Measurements from ENCODE around the gene RNF26.
"Not testable (repeated sequence)": the region's sequence is repeated elsewhere in the genome, so short reads cannot be mapped to it uniquely, and the experiment has no call there.

The RNF26 gene

DNA sequence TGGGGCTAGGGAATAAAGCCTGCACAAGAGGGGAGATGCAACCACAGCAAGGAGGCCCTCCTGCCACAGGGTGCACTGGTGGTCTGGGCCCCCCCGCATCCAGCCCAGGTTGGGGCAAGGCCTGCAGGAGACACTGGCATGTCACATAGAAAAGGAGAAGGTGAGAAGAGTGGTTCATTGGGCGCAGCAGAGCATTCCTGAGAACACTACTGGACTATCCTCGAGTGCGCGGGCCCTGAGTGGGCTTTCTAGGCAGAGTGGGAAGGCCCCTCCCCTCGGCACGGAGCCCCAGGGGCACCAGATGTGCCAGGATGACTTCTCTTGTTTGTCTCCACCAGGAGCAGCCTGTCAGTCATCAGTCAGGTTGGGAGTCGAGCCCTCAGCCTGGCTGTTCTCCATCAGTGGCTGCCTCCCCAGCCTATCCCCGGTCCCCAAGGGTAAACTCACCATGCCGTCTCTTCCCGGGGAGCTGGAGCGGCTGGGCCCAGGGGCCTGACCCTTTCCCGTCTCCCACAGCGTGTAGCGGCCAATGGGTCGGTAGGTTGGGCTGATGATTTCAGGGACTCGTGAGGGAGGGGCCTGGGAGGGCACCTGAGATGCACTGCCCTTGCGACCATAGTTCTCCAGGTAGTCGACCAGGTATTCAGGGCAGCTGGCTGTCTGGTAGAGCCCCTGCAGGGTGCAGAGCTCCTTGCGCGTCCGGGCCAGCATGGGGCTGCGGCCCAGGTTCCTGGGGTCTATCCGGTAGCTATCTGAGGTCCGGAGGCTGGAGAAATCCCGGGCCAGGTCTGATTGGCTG lies 38.1 kb downstream of the RNF26 start:
- no peak for DNase-seq

DNA sequence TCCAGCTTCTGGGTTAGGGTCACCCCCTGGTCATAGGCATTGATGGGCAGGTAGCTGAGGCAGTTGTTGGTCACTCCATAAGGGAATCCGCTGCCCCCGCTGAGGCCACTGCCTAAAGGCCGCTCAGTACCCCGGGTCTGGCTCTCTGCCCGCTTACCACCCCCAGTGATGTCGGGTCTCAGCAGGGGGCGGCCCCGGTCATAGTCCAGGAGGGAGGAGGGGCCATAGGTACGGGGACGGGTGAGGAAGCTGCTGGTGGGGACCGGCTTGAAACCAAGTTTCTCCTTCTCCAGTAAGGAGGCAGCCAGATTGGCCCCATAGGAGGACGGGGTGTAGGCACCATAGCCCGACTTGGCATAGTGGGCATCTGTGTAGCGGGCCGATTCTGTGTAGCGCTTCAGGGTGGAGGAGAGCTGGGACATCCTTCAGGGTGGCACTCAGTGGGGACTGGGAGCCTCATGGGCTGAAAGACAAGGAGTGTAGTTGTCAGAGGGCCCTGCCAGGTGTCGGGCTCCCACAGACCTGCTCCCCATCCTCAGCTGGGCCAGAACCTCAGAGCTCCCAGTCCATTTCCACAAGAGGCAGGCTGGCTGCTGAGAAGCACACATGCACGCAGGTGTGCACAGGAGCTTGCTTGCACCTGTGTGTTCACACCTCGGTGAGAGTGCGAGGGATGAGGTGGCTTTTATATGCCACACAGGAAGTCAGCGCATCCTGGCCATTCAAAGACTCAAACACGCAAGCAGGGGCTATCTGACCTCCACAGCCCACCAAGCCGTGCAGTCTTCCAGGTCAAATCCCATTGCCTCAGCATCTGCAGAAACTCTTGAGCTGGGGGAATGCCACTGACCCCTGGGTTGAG lies 39.0 kb downstream of the RNF26 start:
- DNase-seq, result no peak

DNA sequence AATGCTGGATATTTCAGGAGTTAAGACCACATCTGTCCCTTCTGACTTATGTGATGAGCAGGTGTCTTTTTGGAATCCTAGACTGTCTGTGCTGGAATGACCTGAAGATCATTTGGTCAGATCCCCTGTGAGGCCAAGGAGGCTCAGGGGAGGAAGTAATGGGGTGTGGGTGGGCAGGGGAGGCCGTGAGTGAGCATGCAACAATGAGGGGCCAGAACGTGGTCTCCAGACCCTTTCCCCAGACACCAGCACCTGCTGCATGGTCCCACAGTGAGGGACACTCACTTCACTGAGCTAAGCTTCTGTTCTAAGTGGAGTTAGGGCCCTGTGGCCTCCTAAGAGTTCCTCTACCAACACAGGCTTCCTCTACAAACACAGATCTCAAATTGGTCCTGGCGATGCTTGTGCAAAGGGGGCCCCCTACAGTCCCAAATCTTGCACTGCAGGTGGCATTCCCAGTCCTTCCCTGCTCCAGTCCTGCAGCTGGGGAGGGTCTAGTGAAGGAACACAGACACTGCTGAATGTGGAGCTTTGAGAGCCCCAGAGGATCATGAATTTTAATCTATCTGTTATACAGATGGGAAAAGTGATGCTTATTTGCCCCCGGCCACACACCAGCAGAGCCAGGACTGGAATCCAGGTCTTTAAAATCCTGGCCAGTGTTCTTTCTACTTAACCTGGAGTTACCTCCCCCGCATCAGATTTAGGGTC lies 39.7 kb downstream of the RNF26 start:
- peak; percentile 72 for DNase-seq

DNA sequence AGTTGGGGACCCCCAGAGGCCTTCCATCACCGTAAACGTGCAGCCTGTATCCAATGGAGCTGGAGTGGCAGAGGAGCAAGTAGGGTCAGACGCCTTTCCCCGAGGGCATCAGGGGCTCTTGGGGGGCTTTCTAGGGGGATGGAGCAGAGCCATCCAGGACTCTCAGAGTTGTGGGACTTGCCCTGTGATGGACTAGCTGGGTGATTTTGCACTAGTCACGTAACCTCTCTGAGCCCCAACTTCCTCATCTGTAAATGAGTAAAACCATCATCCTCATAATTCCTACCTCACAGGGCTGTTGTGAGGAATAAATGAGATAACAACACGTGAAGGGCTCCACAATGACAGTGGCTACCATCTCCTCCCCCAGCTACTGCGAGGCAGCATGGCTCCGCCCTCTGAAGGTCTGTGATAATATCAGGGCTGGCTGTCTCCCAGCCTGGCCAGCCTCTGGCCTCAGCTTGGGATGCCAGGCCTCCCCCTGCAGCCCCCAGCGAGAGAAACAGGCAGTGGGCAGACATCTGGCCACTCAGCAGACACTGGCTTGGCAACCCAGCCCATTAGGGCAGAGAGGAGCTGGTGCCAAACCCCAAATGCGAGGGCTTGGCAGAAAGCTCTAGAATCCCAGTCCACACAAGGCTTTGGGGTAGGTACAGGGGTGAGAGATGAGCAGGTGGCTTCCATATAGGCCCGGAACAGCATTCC lies 40.5 kb downstream of the RNF26 start:
- DNase-seq, result no peak

DNA sequence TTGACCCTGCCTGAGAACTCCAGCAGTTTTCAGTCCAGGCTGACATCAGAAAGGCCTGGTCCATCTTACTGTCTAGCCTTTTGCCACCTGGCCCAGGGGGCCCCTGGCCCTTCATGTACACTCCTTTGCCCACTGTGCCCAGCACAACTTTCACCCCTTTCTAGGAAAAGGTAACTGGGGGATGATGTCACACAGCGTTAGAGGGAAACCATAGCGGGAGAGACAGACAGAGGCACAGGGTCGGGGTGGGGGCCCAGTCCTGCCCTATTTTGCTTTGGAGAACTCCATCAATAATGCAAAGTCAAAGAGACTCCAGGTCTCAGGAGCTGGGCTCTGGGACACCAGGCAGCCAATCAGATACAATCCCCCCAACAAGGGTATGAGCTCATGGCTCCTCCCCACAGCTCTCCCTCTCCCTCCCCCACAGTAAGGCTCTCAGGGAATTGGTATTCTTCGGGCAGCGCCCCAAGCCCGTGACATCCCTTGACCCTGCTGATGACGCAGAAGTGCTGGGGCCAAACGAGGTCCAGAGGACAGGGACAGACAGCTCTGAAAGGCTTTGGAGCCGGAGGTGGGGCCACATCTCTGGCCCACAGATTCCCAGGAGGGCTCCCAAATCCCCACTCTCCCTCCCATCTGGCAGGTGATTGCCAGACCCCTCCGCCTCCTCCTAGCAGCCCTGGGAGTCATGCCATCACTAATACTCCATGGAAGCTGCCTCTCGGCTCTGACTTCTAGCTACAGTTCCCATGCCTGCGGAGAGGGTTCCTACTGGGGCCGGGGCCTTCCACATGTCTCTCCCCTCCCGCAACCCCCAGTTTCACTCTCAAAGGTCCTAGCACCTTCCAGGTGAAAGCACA lies 41.2 kb downstream of the RNF26 start:
- no peak for DNase-seq

DNA sequence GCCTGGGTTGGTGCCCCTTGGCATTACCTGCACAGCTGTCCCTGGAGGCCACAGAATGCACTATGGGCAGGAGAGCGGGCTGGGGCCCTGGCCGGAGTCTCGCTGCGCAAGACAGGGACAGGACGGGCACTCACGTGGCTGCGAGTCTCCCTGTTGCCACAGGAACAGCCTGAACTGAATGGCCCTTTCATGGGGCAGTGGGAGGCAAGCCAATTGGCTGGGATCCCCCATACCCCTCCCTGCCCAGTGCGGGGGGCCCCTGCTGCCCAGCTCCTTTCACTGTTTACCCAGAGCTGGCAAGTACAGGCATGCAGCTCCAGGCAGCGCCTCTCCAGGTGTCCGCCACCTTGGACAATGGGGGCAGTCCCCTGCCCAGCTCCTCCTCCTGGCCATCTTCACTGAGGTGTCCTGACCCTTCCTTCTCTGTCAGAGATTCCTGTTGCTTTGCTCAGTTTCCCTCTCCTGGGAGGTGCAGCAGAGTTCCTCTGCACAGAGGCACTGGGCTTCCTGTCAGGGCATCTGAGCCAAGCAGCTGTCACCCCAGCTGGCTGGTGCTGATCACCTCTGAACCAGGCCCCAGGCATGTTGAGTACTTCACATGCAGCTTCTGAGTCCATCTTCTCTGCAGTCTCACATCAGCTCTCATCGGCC lies 42.0 kb downstream of the RNF26 start:
- DNase-seq, result peak; percentile 80

DNA sequence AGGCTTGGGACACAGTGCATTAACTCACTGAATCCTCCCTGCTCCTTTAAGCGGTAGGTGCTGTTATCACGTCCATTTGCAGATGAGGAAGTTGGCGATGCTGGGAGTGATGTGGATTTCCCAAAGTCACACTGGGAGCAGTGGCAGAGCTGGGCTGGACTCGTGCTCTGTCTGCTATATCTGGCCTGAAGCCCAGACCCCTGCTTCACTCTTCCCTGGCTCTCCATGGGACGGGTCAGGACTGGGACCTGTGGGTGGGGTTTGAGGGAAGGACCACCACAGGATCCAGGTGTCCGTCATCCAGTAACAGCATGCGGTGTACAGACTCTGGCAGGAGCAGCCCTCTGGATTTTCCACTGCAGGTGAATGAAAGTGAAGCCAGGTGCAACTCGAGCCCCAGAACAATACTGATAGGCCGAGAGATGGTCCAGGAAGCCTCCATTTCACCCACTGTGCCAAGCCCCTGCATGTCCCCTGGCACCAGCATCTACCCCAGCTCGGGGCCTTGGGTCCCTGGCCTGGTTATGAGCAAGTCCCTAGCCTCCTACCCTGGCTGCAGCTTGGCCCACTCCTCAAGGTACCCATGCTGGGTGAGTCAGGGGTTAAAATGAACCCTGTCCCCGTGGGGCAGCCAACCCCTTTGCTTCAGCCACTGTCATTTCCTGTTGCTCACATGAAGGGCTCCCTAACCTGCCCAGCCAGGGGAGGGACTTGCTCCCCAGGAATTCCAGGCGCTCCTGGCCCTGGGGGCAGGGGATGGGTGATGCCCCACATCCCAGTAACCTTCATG lies 43.0 kb downstream of the RNF26 start:
- no peak for DNase-seq

DNA sequence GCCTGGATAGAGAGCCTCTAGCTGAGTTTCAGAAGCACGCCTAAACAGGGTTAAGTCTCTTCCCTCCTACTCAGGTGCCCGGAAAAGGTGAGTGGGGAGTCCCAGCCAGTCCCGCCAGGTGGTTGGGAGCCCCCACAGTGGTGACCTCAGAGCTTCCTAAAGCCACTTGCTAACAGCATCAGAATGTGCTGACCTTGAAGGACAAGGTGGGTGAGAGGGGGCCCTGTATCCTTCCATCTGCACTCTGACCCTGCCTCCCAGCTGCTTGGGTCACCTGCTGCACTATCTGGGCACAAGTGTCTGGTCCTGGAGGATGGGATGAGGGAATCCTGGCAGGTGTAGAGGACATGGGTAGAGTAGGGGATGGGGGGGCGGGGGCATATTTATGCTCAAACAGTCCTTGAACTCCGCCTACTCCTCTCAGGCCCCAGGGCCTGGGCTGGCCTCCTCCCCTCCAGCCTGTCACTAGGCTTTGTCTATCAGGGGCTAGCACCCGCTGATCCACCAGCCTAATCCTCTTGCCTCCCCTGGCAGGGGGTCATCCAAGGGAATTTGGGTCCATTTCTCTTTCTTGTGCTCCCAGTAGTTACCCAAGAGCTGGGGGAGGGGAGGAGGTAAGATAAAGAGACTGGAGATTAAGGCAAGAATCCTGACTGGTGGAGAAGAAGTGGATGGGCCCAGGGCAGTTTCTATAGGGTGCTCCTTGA lies 43.8 kb downstream of the RNF26 start:
- no peak for DNase-seq

DNA sequence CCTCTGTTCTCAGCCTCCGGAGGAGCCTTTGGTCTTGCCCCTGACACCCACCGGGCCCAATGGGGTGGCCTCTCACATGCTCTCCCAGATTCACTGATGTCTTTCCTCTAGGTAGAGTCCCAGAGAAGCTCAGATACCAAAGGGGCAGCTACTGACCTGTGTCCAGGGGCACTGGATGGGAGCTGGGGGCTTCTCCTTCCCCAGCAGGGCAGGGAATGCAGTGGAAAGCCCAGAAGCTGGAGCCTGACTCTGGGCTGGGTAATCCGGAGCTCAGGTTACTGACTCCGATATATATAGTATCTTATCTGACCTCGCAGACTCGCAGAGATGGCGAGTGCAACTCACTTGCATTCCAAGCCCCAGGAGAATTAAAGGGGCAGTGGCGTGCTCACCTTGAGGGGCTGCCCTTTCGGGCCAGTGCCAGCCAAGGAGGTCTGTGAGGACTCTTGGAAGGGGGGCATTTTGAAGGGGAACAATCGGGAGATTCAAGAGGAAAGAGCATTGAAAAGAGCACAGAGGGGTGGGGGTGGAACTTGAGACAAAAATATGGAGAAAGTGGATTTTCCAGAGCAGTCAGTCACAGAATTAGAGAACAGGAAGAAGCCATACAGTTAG lies 44.6 kb downstream of the RNF26 start:
- no peak for DNase-seq

DNA sequence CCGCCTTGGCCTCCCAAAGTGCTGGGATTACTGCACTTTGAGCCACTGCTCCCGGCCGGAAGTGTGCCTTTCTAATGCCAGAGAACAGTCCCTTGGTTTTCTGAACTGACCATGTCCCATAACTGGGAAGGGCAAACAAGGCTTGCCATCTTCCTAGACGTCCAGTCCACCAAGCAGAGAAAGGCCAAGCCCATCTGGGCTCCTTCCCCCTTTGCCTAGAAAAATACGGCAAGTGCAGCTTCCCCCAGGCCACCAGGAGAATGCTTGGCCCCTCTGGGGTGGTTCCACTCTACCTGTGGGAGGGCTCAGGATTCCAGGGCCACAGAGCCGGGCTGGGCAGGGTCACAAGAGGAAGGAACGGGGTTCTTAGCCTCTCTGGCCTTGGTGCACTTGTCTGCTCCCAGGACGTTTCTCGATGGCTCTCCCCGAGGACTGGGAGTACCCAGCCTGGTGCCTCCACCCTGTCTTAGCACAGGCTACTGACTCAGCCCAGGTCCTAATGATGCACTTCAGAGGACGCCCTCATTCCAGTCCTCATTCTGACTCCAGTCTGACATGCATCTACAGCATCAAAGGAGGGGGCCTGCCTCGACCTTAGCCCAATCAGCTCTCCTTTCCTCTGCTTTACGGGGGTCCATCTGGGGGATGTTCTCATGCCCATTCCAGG lies 46.0 kb downstream of the RNF26 start:
- DNase-seq, result no peak

DNA sequence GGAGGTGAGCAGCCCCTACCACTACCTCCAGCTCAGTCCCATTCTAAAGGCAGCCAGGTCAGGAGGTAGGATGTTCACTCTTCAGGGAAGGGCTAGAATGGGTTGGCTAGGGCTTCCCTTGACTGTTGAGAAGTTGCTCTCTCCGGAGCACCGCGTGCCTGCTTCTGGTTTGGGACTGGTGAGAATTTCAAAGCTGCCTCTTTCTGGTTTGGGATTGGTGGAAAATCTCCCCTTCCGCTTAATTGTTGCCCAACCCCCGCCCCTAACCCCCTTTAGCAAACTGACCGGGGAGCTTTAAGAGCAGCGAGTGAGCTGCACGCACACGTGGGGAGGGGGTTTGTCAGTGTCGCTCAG lies 46.5 kb downstream of the RNF26 start:
- peak; percentile 40 for DNase-seq

DNA sequence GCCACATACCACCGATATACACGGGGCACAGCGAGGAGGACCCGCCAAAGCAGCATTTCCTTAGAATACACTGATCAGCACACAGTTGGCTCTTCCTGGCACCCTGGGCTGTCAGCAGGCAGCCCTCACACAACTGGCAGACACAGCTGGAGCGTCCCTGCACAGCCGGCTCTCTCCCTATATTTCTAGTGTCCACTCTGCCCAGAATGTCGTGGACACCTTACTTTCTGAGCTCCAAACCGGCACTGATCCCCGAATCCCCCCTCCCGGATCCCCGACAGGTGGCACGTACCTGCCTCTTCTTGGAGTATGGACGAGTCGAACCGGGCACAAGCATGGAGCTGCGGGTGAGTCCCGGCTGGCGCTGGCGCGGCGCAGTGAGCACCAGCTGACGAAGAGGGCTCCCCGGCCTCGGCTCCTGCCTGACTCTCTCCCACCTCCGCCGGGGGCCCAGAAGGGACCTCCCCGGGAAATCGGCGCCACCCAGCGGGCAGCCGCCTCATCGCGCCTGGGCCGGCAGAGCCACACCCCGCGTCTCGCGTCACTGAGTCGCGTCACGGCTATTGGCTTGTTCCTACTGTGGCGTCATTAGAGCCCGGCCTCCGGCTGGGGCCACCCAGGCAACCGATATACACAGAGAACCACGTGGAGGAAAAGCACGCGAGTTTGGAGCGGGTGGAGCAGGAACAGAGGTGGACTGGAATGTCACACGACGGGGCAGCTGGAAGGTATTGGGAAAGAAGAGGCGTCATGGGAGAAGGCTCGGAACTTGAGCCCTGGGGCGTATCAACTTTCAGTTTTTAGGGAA lies 47.1 kb downstream of the RNF26 start, which contains the start of gene USP2:
Gene USP2 (minus strand): TSS at position 510 of the 808 bp plus-strand sequence. CDS start 8,210 bp downstream, outside the sequence.
- peak; percentile 91 for DNase-seq

DNA sequence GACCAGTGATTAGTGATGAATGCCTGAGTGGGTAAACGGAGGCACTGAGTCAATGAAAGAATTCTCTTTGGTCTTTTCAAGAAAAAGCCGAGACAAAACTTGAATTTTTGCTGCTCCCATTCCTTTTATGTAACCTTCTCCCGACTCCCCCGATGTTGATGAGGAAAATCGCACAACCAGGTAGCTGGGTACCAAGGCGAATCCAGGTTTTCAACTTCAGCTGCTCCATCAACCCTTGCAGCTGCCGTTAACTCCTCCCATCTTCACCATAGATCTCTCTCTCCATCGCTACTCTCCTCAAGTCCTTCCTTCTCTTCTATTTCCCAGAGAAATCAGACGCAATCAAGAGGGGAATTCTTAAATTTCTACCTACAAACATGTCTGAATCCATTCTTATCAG lies 47.8 kb downstream of the RNF26 start:
- DNase-seq, result no peak

DNA sequence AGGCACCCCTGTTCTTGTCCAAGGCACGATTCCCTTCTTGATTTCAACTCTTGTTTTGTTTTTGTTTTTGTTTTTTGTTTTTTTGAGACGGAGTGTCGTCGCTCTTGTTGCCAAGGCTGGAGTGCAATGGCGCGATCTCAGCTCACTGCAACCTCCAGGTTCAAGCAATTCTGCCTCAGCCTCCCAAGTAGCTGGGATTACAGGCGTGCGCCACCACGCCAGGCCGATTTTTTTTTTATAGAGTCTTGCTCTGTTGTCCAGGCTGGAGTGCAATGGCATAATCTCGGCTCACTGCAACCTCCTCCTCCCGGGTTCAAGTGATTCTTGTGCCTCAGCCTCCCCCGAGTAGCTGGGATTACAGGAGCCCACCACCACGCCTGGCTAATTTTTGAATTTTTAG lies 48.2 kb downstream of the RNF26 start:
- DNase-seq, result not testable (repeated sequence)

DNA sequence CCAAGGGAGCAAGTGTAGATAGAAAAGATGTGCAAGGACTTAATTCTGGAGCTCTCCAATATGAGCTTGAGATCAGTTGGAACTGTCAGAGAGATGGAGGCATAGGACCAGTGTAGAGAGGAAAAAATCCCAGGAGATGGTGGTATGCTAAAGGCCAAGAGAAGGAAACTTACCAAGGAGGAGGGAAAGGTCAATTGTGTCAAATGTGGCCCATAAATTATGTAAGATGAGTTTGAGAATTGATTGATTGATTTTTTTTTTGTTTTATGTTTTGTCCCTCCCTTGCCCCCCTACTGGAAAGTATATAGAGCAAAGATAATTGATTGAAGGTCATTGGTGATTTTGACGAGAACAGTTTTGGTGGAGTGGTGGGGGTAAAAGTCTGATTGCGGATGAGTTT lies 50.0 kb downstream of the RNF26 start:
- DNase-seq, result no peak
